ENCODE measurements around the gene CTSD.
A peak's percentile ranks its signal among the peaks of the same experiment; 100 is the strongest.

GRCh38 chr11:1765871-1766718 is 2.4 kb upstream of the CTSD start:
- no peak for TF ChIP-seq EP300 (IDR thresholded peaks at IDR 0.05; ENCODE audit: borderline replicate concordance in 1 of 2, low read depth in 2 of 2, low read length in 2 of 2)
- no peak for TF ChIP-seq EZH2 (IDR thresholded peaks at IDR 0.05; ENCODE audit: low read depth, low read length, severe bottlenecking)
- no peak for TF ChIP-seq TAF1 (IDR thresholded peaks at IDR 0.05; ENCODE audit: low read depth, low read length)
- peak; percentile 44 to 85 (median 79) for TF ChIP-seq CTCF (IDR thresholded peaks at IDR 0.05; ENCODE audit: control extremely low read depth in 1 of 3, insufficient read depth in 1 of 3, low read depth in 1 of 3, low read length in 3 of 3)
- no peak for TF ChIP-seq JUND (IDR thresholded peaks at IDR 0.05; ENCODE audit: low read length)
- TF ChIP-seq ATF2 (IDR thresholded peaks at IDR 0.05; ENCODE audit: low read length) = no peak
- no peak for TF ChIP-seq SAP30 (IDR thresholded peaks at IDR 0.05; ENCODE audit: insufficient read depth, insufficient replicate concordance, low read length)
- no peak for TF ChIP-seq USF2 (IDR thresholded peaks at IDR 0.05; ENCODE audit: low read length)
- no peak for TF ChIP-seq CHD2 (IDR thresholded peaks at IDR 0.05; ENCODE audit: low read length)
- peak; percentile 38; the same call in 1 of the 2 replicates for TF ChIP-seq GABPA (IDR thresholded peaks at IDR 0.05; ENCODE audit: borderline replicate concordance, insufficient read depth, low read length)
- TF ChIP-seq E2F6 (IDR thresholded peaks at IDR 0.05) = peak; percentile 67
- TF ChIP-seq PHF8 (conservative IDR thresholded peaks at IDR 0.05; ENCODE audit: low read depth, low read length) = no peak
